SK-N-DZ (cell line): ENCODE measurements around the gene AVPR2.

Source experiments
- DNase-seq: peaks from one replicate; pipeline ENCODE4 v3.0.0-alpha.2; 2015; ENCODE audit warnings: low spot score

AVPR2 gene

GRCh38 chrX:153950127-153950526 is 45.7 kb downstream of the AVPR2 start:
- DNase-seq: no peak

- DNase-seq: no peak
These were observed 47.4 kb downstream of the AVPR2 start for GRCh38 chrX:153951683-153952372.

- DNase-seq: no peak
These were observed 48.0 kb downstream of the AVPR2 start for GRCh38 chrX:153952373-153953026.

- peak; percentile 72 for DNase-seq
These were observed 48.9 kb downstream of the AVPR2 start for GRCh38 chrX:153953342-153953830.

- DNase-seq: no peak
These were observed 49.6 kb downstream of the AVPR2 start for GRCh38 chrX:153953892-153954557.

- DNase-seq: no peak
These were observed 50.2 kb downstream of the AVPR2 start for GRCh38 chrX:153954558-153955227.

GRCh38 chrX:153955228-153955732 is 50.8 kb downstream of the AVPR2 start:
- DNase-seq: no peak

GRCh38 chrX:153956044-153956907 is 51.8 kb downstream of the AVPR2 start:
- no peak for DNase-seq
